ENCODE measurements around the gene FAM76A. TPM values are rescaled to one million over a fixed set of nuclear protein-coding genes. Genes with fewer than 3 reads are reported as not detected.
A peak's percentile ranks its signal among the peaks of the same experiment; 100 is the strongest.

The FAM76A gene
- total and polyA plus RNA-seq, 2 experiments from 2014 or later, result 3.5 to 9.8 TPM

- DNase-seq (ENCODE audit: low spot score), result no peak
- Histone ChIP-seq H3K27me3 (no peaks in the 10 kb centered on the region), H2AFZ (no peak overlapping the region), H3K27ac (peak overlapping the region; percentile 89), H3K4me2 (no peak overlapping the region), H3K36me3 (replicated peaks; ENCODE audit: insufficient read depth, low read depth) (no peaks in the 10 kb centered on the region), H3K4me3 (no peak overlapping the region), H3K79me2 (peaks cover 84% of the 10 kb centered on the region), H3K9me3 (ENCODE audit: low read depth) (no peaks in the 10 kb centered on the region), H3K4me1 (ENCODE audit: insufficient read depth) (peaks cover 29% of the 10 kb centered on the region), H4K20me1 (ENCODE audit: insufficient read depth, poor library complexity, severe bottlenecking) (peaks cover 3% of the 10 kb centered on the region), H3K9me2 (replicated peaks; ENCODE audit: insufficient read depth) (no peaks in the 10 kb centered on the region)
- WGBS (ENCODE audit: low lambda C conversion rate, missing lambda C conversion rate), result 81% methylated on average over 1 of the region's 1 CpG
- TF ChIP-seq EZH2 (IDR thresholded peaks at IDR 0.05; ENCODE audit: borderline replicate concordance) (no peak), EZH2phosphoT487 (IDR thresholded peaks at IDR 0.05; ENCODE audit: low read depth, severe bottlenecking, unreplicated experiment) (no peak)
- TF ChIP-seq, protein P1, sequence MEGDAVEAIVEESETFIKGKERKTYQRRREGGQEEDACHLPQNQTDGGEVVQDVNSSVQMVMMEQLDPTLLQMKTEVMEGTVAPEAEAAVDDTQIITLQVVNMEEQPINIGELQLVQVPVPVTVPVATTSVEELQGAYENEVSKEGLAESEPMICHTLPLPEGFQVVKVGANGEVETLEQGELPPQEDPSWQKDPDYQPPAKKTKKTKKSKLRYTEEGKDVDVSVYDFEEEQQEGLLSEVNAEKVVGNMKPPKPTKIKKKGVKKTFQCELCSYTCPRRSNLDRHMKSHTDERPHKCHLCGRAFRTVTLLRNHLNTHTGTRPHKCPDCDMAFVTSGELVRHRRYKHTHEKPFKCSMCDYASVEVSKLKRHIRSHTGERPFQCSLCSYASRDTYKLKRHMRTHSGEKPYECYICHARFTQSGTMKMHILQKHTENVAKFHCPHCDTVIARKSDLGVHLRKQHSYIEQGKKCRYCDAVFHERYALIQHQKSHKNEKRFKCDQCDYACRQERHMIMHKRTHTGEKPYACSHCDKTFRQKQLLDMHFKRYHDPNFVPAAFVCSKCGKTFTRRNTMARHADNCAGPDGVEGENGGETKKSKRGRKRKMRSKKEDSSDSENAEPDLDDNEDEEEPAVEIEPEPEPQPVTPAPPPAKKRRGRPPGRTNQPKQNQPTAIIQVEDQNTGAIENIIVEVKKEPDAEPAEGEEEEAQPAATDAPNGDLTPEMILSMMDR (IDR thresholded peaks at IDR 0.05; ENCODE audit: poor library complexity), result no peak
Observed at GRCh38 chr1:27784700-27785099, 58.9 kb downstream of the FAM76A start.

DNA sequence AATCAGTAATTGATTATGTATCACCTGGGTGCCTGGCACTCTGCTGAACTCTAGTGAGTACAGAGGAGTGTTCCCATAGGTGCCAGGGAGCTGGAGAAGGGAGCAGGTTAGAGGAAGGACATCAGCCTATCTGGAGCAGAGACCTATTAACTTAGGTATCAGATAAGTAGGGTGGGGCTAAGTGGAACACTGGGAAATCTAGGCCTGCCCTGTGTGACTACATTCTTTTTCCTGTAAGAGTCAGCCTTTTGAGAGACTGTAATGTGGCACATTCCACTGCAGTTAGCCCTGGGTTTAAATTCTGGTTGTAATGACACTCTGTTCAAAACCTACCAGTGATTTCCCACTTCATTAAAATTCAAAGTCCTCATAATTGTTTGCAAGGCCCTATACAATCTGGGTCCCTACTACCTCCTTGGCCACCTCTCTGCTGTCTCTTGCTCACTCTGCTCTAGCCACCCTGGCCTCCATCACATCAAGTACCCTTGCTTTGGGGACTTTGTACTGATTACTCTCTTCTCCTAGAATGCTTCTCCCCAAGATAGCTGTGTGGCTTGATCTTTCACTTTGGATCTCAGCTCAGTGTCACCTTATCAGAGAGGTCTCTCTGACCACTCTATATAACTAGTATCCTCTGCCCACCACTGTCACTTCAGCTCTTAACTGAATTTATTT, 60.2 kb downstream of the FAM76A start:
- H3K27me3 ChIP-seq, result no peaks in the 10 kb centered on the region
- peaks cover 3% of the 10 kb centered on the region for H4K20me1 ChIP-seq (ENCODE audit: insufficient read depth, poor library complexity, severe bottlenecking)
- TF ChIP-seq EZH2 (IDR thresholded peaks at IDR 0.05; ENCODE audit: borderline replicate concordance) (no peak), EZH2phosphoT487 (IDR thresholded peaks at IDR 0.05; ENCODE audit: low read depth, severe bottlenecking, unreplicated experiment) (no peak)
- TF ChIP-seq, protein P1 (IDR thresholded peaks at IDR 0.05; ENCODE audit: poor library complexity), result no peak
- H3K4me2 ChIP-seq, result peak overlapping the region; percentile 51
- no peaks in the 10 kb centered on the region for H3K36me3 ChIP-seq (replicated peaks; ENCODE audit: insufficient read depth, low read depth)
- no peak overlapping the region for H3K4me3 ChIP-seq
- H3K79me2 ChIP-seq, result peaks cover 75% of the 10 kb centered on the region
- DNase-seq (ENCODE audit: low spot score), result peak; percentile 65
- H2AFZ ChIP-seq, result no peak overlapping the region
- H3K4me1 ChIP-seq (ENCODE audit: insufficient read depth), result peaks cover 29% of the 10 kb centered on the region
- no peaks in the 10 kb centered on the region for H3K9me2 ChIP-seq (replicated peaks; ENCODE audit: insufficient read depth)
- no peaks in the 10 kb centered on the region for H3K9me3 ChIP-seq (ENCODE audit: low read depth)
- H3K27ac ChIP-seq, result peak overlapping the region; percentile 89

- no peak overlapping the region for H3K4me3 ChIP-seq
- H3K9me3 ChIP-seq (ENCODE audit: low read depth), result no peaks in the 10 kb centered on the region
- H3K4me2 ChIP-seq, result no peak overlapping the region
- peaks cover 55% of the 10 kb centered on the region for H3K79me2 ChIP-seq
- no peaks in the 10 kb centered on the region for H3K9me2 ChIP-seq (replicated peaks; ENCODE audit: insufficient read depth)
- H3K27ac ChIP-seq, result peak overlapping the region; percentile 89
- H3K4me1 ChIP-seq (ENCODE audit: insufficient read depth), result peaks cover 29% of the 10 kb centered on the region
- TF ChIP-seq EZH2phosphoT487 (IDR thresholded peaks at IDR 0.05; ENCODE audit: low read depth, severe bottlenecking, unreplicated experiment), result no peak
- TF ChIP-seq, protein P1 (IDR thresholded peaks at IDR 0.05; ENCODE audit: poor library complexity), result no peak
- TF ChIP-seq EZH2 (IDR thresholded peaks at IDR 0.05; ENCODE audit: borderline replicate concordance), result no peak
- H3K36me3 ChIP-seq (replicated peaks; ENCODE audit: insufficient read depth, low read depth), result no peaks in the 10 kb centered on the region
- no peak overlapping the region for H2AFZ ChIP-seq
- no peaks in the 10 kb centered on the region for H3K27me3 ChIP-seq
- H4K20me1 ChIP-seq (ENCODE audit: insufficient read depth, poor library complexity, severe bottlenecking), result peaks cover 3% of the 10 kb centered on the region
- DNase-seq (ENCODE audit: low spot score), result peak; percentile 37
Observed at GRCh38 chr1:27787895-27788294, 62.1 kb downstream of the FAM76A start.

All from hepatocyte (in vitro differentiated cells).